Kidney tubule cell (primary cell): ENCODE results near the gene PTGDR.
A peak's percentile ranks its signal among the peaks of the same experiment; 100 is the strongest.

Experiments
- DNase-seq: peaks from one replicate; pipeline ENCODE4 v3.0.0-alpha.2; 2018; ENCODE audit warnings: low spot score

Gene PTGDR

GRCh38 chr14:52312931-52313355 is 45.4 kb downstream of the PTGDR start:
- no peak for DNase-seq

- DNase-seq = peak; percentile 9
Observed at GRCh38 chr14:52313462-52313861, 46.0 kb downstream of the PTGDR start.

- peak; percentile 91 for DNase-seq
Observed at GRCh38 chr14:52313903-52314594, 46.6 kb downstream of the PTGDR start, which contains the start of gene PTGER2. Gene PTGER2 (plus strand): TSS chr14:52314312. CDS start chr14:52314549, 237 bp downstream.

GRCh38 chr14:52314595-52315354 is 47.3 kb downstream of the PTGDR start:
- DNase-seq = peak; percentile 37

GRCh38 chr14:52315355-52315718 is 47.8 kb downstream of the PTGDR start:
- DNase-seq = no peak

- DNase-seq = no peak
Observed at GRCh38 chr14:52318062-52318461, 50.6 kb downstream of the PTGDR start.

GRCh38 chr14:52318826-52319645 is 51.5 kb downstream of the PTGDR start:
- no peak for DNase-seq

- no peak for DNase-seq
Observed at GRCh38 chr14:52319919-52320318, 52.4 kb downstream of the PTGDR start.

GRCh38 chr14:52325126-52325525 is 57.6 kb downstream of the PTGDR start:
- DNase-seq = peak; percentile 90

GRCh38 chr14:52325630-52326029 is 58.1 kb downstream of the PTGDR start:
- no peak for DNase-seq
